GM12878 (cell line): ENCODE results near the gene RHBDF2. TPM values are rescaled to one million over a fixed set of nuclear protein-coding genes. Genes with fewer than 3 reads are reported as not detected.

Experiments used
- ATAC-seq: fragments of 200-7000 bp; cut with Tn5 transposase; 3 replicates; pipeline ENCODE4 v1.9.1; 2020; ENCODE audit warnings: mild to moderate bottlenecking, moderate library complexity
- BruUV-seq: library from RNA; stranded (reverse); fragments of 400-500 nt; replicated peaks from 2 replicates; lab custom pipeline; 2021; lab: Mats Ljungman, UMichigan
- CTCF ChIA-PET: fragments of 300-600 bp; sonication (Branson Sonifier 250); formaldehyde crosslinking; extraction: SDS; loops from one replicate; lab custom pipeline; 2021; ENCODE audit warnings: inconsistent platforms; lab: Yijun Ruan, JAX
- POLR2A ChIA-PET: fragments of 350-600 bp; formaldehyde crosslinking; extraction: SDS; loops from one replicate; lab custom pipeline; 2021; ENCODE audit warnings: inconsistent platforms; lab: Charles Lee
- RAD21 ChIA-PET: fragments of 300-600 bp; sonication (Branson Sonifier 250); formaldehyde crosslinking; loops from one replicate; lab custom pipeline; 2023; ENCODE audit warnings: antibody characterized with exemption; ENCODE audit not compliant: unreplicated experiment; lab: Charles Lee
- SMC1A ChIA-PET: fragments of 300-600 bp; sonication (Branson Sonifier 250); formaldehyde crosslinking; loops from one replicate; lab custom pipeline; 2023; ENCODE audit not compliant: unreplicated experiment, uncharacterized antibody; lab: Charles Lee
- DNase-seq: peaks from one replicate; pipeline ENCODE4 v3.0.0-alpha.2; 2011; ENCODE audit warnings: low read depth, low spot score
- FAIRE-seq: peaks from 3 replicates; lab custom pipeline; 2011; peaks lifted over from hg19 to GRCh38; lab: Jason Lieb, UNC
- H2AFZ ChIP-seq: 2 replicates; pipeline ENCODE4 v1.6.0; 2011; ENCODE audit warnings: low read depth, low read length, control low read depth; ENCODE audit not compliant: control insufficient read depth
- H3K27ac ChIP-seq: 2 replicates; pipeline ENCODE4 v1.5.1; 2011; ENCODE audit warnings: control low read depth; ENCODE audit not compliant: control insufficient read depth, insufficient read depth
- H3K27me3 ChIP-seq, 2 experiments: replicated peaks in 1 of 2; 2 replicates each; pipeline versions ENCODE4 v1.6.0 to v1.6.1; 2011; ENCODE audit warnings: low read length in 1 of 2; ENCODE audit not compliant: control insufficient read depth in 2 of 2, insufficient read depth in 2 of 2
- H3K36me3 ChIP-seq, 2 experiments: 2 replicates each; pipeline ENCODE4 v1.5.1; 2011; ENCODE audit warnings: low read length in 1 of 2; ENCODE audit not compliant: control insufficient read depth in 2 of 2, insufficient read depth in 2 of 2
- H3K4me1 ChIP-seq: 2 replicates; pipeline ENCODE4 v1.6.1; 2011; ENCODE audit warnings: mild to moderate bottlenecking, low read length, moderate library complexity, mixed read lengths; ENCODE audit not compliant: control insufficient read depth, insufficient read depth
- H3K4me2 ChIP-seq: 2 replicates; pipeline ENCODE4 v1.6.0; 2011; ENCODE audit warnings: control low read depth; ENCODE audit not compliant: control insufficient read depth, insufficient read depth
- H3K4me3 ChIP-seq: fragments of 200-600 bp; sonication (generic); 2 replicates; pipeline ENCODE4 v1.5.1; 2016
- H3K79me2 ChIP-seq: 2 replicates; pipeline ENCODE4 v1.6.0; 2011; ENCODE audit warnings: low read length; ENCODE audit not compliant: control insufficient read depth, insufficient read depth
- H3K9ac ChIP-seq: 2 replicates; pipeline ENCODE4 v1.8.0; 2011; ENCODE audit warnings: low read length, control low read depth, mixed read lengths; ENCODE audit not compliant: control insufficient read depth, insufficient read depth
- H3K9me3 ChIP-seq: replicated peaks from 3 replicates; pipeline ENCODE4 v1.5.1; 2011; ENCODE audit warnings: mild to moderate bottlenecking, low read length; ENCODE audit not compliant: control insufficient read depth, insufficient read depth
- H4K20me1 ChIP-seq: 2 replicates; pipeline ENCODE4 v1.6.0; 2011; ENCODE audit not compliant: control insufficient read depth, insufficient read depth
- CREB1 ChIP-seq: IDR thresholded peaks from 2 replicates; pipeline ENCODE4 v1.6.1; 2012; ENCODE audit warnings: low read depth, mild to moderate bottlenecking, inconsistent platforms
- FOXM1 ChIP-seq: IDR thresholded peaks from 2 replicates; pipeline ENCODE4 v1.6.1; 2012; ENCODE audit warnings: low read depth, mild to moderate bottlenecking, inconsistent platforms, low read length, moderate library complexity
- SMAD1 ChIP-seq: fragments of 450-650 bp; IDR thresholded peaks from 2 replicates; pipeline ENCODE4 v1.6.1; 2018; ENCODE audit warnings: mild to moderate bottlenecking, low read depth; ENCODE audit not compliant: partially characterized antibody
- ZNF24 ChIP-seq: fragments of 450-650 bp; IDR thresholded peaks from 2 replicates; pipeline ENCODE4 v1.6.1; 2017; ENCODE audit warnings: antibody characterized with exemption, mild to moderate bottlenecking
- WGBS: methylation state at CpG from one replicate; pipeline ENCODE4 v1.1.6; 2016; ENCODE audit warnings: low lambda C conversion rate; ENCODE audit not compliant: insufficient replicate concordance, insufficient coverage; ENCODE audit errors: missing lambda C conversion rate; 5-methylcytosine and 5-hydroxymethylcytosine counted together
- in situ Hi-C: fragments of 300-500 bp; cut with MboI; formaldehyde crosslinking; loops from 9 replicates; pipeline ENCODE4 v1.14.3; 2018; ENCODE audit warnings: mixed read lengths
- intact Hi-C: fragments of 100-400 bp; cut with micrococcal nuclease; formaldehyde crosslinking; loops from one replicate; pipeline ENCODE4 v1.14.2; 2022; ENCODE audit not compliant: unreplicated experiment
- polyA plus RNA-seq, 11 experiments: library from polyadenylated mRNA; depleted of rRNA in 4 of 11; unstranded in 6 of 11; stranded (reverse) in 5 of 11; fragments of >200 nt; fragmentation: Nextera tagmentation in 4 of 11; fragmentation: Illumina TruSeq in 1 of 11; extraction: Ambion mirVana in 4 of 11; extraction: Trizol in 1 of 11; gene quantifications; 1 replicate in 1 of 11; 2 replicates in 10 of 11; pipeline versions ENCODE4 v1.2.1 to v1.2.3, GENCODE V29; 2011 to 2016; ENCODE audit warnings: inconsistent platforms in 2 of 11, missing spikeins in 2 of 11, low read depth in 1 of 11
- total RNA-seq, 4 experiments: library from RNA; depleted of rRNA in 3 of 4; stranded (reverse); fragments of >200 nt in 3 of 4; fragmentation: Illumina TruSeq in 1 of 4; extraction: Trizol in 1 of 4; gene quantifications; 2 replicates each; pipeline versions ENCODE4 v1.2.1 to v1.2.3, GENCODE V29; 2013 to 2021
- TF ChIP-seq, protein P1 (sequence below): IDR thresholded peaks from 2 replicates; pipeline ENCODE4 v1.6.1; 2011; ENCODE audit warnings: low read depth, low read length, improper control_type of control experiment, borderline replicate concordance
- TF ChIP-seq, protein P2 (sequence below): IDR thresholded peaks from 2 replicates; pipeline ENCODE4 v1.6.1; 2011; ENCODE audit warnings: borderline replicate concordance, low read depth, mild to moderate bottlenecking, moderate library complexity, low read length; ENCODE audit not compliant: insufficient read depth, poor library complexity, severe bottlenecking
- TF ChIP-seq, protein P3 (sequence below): fragments of 450-650 bp; IDR thresholded peaks from 2 replicates; pipeline ENCODE4 v1.6.1; 2018; ENCODE audit warnings: borderline replicate concordance, mild to moderate bottlenecking; ENCODE audit not compliant: partially characterized antibody
- TF ChIP-seq, protein P4 (sequence below): fragments of 450-650 bp; IDR thresholded peaks from 2 replicates; pipeline ENCODE4 v1.6.1; 2017; ENCODE audit warnings: mild to moderate bottlenecking, moderate library complexity
- TF ChIP-seq, protein P5 (sequence below): fragments of 450-650 bp; IDR thresholded peaks from 2 replicates; pipeline ENCODE4 v1.6.1; 2017; ENCODE audit warnings: mild to moderate bottlenecking, moderate library complexity

Gene RHBDF2
- total and polyA plus RNA-seq, 10 of the 15 experiments (the other 5 are each of a cell fraction or from before 2014, with no cell fraction given) = 0.97 to 43.0 (median 18.7) TPM

DNA sequence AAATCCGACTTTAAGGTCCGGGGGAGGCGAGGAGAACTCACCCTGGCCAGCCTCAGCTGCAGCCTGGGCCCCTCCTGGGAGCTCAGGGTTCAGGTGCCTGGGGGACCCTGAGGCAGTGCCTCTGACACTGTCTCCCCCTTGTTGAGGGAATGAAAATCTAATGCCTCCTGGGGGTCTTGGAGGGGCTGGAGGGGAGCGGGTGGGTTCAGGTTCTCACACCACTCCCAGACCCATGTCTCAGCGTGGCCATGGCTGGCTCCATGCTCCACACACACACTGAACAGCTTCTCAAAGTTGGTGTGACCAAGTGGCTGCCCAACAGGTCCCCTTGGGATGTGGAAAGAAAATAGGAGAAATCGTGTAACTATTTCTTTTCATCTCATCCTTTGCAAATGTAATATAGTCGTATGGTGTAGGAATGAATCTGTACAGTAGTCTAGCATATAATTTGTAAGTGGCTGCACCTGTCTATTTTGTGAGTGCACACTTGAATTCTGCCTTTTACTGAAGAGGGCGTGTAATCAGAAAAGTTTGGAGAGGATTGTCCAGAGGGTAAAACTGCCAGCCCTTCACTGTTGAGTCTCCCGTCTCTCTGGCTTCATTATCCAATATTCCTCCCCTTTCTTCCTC is 37.8 kb upstream of the RHBDF2 start:
- no peak overlapping the region for H3K4me3 ChIP-seq
- ChIA-PET SMC1A (no interaction called here), RAD21 (no interaction called here), POLR2A (no interaction called here), CTCF (interaction anchor here (1.6 kb wide), 1 partner anchor 11 kb away, joined by 6 read pairs; no protein-coding TSS in a partner anchor)
- 55% methylated on average over 9 of the region's 9 CpGs for WGBS
- DNase-seq (no peak), ATAC-seq (no peak), FAIRE-seq (no peak)
- no TSS peak for BruUV-seq
- H3K79me2 ChIP-seq = no peaks in the 10 kb centered on the region
- peaks cover 5 to 9% of the 10 kb centered on the region in 2 experiments for H3K27me3 ChIP-seq
- no peak overlapping the region for H2AFZ ChIP-seq
- no peaks in the 10 kb centered on the region for H3K4me1 ChIP-seq
- in situ Hi-C loops (no loop called here), intact Hi-C loops (no loop called here)
- H3K9me3 ChIP-seq = no peaks in the 10 kb centered on the region
- H3K27ac ChIP-seq = no peak overlapping the region
- H3K9ac ChIP-seq = no peak overlapping the region
- no peaks in the 10 kb centered on the region for H4K20me1 ChIP-seq
- H3K36me3 ChIP-seq = no peaks in the 10 kb centered on the region
- no peak overlapping the region for H3K4me2 ChIP-seq
- TF ChIP-seq, protein P1, sequence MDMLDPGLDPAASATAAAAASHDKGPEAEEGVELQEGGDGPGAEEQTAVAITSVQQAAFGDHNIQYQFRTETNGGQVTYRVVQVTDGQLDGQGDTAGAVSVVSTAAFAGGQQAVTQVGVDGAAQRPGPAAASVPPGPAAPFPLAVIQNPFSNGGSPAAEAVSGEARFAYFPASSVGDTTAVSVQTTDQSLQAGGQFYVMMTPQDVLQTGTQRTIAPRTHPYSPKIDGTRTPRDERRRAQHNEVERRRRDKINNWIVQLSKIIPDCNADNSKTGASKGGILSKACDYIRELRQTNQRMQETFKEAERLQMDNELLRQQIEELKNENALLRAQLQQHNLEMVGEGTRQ = no peak
- TF ChIP-seq CREB1 (no peak), ZNF24 (no peak), FOXM1 (no peak), SMAD1 (no peak)
- TF ChIP-seq, protein P2, sequence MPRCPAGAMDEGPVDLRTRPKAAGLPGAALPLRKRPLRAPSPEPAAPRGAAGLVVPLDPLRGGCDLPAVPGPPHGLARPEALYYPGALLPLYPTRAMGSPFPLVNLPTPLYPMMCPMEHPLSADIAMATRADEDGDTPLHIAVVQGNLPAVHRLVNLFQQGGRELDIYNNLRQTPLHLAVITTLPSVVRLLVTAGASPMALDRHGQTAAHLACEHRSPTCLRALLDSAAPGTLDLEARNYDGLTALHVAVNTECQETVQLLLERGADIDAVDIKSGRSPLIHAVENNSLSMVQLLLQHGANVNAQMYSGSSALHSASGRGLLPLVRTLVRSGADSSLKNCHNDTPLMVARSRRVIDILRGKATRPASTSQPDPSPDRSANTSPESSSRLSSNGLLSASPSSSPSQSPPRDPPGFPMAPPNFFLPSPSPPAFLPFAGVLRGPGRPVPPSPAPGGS = no peak
- TF ChIP-seq, protein P3, sequence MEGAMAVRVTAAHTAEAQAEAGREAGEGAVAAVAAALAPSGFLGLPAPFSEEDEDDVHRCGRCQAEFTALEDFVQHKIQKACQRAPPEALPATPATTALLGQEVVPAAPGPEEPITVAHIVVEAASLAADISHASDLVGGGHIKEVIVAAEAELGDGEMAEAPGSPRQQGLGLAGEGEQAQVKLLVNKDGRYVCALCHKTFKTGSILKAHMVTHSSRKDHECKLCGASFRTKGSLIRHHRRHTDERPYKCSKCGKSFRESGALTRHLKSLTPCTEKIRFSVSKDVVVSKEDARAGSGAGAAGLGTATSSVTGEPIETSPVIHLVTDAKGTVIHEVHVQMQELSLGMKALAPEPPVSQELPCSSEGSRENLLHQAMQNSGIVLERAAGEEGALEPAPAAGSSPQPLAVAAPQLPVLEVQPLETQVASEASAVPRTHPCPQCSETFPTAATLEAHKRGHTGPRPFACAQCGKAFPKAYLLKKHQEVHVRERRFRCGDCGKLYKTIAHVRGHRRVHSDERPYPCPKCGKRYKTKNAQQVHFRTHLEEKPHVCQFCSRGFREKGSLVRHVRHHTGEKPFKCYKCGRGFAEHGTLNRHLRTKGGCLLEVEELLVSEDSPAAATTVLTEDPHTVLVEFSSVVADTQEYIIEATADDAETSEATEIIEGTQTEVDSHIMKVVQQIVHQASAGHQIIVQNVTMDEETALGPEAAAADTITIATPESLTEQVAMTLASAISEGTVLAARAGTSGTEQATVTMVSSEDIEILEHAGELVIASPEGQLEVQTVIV = no peak
- TF ChIP-seq, protein P4, sequence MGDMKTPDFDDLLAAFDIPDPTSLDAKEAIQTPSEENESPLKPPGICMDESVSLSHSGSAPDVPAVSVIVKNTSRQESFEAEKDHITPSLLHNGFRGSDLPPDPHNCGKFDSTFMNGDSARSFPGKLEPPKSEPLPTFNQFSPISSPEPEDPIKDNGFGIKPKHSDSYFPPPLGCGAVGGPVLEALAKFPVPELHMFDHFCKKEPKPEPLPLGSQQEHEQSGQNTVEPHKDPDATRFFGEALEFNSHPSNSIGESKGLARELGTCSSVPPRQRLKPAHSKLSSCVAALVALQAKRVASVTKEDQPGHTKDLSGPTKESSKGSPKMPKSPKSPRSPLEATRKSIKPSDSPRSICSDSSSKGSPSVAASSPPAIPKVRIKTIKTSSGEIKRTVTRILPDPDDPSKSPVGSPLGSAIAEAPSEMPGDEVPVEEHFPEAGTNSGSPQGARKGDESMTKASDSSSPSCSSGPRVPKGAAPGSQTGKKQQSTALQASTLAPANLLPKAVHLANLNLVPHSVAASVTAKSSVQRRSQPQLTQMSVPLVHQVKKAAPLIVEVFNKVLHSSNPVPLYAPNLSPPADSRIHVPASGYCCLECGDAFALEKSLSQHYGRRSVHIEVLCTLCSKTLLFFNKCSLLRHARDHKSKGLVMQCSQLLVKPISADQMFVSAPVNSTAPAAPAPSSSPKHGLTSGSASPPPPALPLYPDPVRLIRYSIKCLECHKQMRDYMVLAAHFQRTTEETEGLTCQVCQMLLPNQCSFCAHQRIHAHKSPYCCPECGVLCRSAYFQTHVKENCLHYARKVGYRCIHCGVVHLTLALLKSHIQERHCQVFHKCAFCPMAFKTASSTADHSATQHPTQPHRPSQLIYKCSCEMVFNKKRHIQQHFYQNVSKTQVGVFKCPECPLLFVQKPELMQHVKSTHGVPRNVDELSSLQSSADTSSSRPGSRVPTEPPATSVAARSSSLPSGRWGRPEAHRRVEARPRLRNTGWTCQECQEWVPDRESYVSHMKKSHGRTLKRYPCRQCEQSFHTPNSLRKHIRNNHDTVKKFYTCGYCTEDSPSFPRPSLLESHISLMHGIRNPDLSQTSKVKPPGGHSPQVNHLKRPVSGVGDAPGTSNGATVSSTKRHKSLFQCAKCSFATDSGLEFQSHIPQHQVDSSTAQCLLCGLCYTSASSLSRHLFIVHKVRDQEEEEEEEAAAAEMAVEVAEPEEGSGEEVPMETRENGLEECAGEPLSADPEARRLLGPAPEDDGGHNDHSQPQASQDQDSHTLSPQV = no peak
- TF ChIP-seq, protein P5, sequence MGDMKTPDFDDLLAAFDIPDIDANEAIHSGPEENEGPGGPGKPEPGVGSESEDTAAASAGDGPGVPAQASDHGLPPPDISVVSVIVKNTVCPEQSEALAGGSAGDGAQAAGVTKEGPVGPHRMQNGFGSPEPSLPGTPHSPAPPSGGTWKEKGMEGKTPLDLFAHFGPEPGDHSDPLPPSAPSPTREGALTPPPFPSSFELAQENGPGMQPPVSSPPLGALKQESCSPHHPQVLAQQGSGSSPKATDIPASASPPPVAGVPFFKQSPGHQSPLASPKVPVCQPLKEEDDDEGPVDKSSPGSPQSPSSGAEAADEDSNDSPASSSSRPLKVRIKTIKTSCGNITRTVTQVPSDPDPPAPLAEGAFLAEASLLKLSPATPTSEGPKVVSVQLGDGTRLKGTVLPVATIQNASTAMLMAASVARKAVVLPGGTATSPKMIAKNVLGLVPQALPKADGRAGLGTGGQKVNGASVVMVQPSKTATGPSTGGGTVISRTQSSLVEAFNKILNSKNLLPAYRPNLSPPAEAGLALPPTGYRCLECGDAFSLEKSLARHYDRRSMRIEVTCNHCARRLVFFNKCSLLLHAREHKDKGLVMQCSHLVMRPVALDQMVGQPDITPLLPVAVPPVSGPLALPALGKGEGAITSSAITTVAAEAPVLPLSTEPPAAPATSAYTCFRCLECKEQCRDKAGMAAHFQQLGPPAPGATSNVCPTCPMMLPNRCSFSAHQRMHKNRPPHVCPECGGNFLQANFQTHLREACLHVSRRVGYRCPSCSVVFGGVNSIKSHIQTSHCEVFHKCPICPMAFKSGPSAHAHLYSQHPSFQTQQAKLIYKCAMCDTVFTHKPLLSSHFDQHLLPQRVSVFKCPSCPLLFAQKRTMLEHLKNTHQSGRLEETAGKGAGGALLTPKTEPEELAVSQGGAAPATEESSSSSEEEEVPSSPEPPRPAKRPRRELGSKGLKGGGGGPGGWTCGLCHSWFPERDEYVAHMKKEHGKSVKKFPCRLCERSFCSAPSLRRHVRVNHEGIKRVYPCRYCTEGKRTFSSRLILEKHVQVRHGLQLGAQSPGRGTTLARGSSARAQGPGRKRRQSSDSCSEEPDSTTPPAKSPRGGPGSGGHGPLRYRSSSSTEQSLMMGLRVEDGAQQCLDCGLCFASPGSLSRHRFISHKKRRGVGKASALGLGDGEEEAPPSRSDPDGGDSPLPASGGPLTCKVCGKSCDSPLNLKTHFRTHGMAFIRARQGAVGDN = no peak
